ENCODE results near the gene PLCB1. TPM values are rescaled to one million over a fixed set of nuclear protein-coding genes. Genes with fewer than 3 reads are reported as not detected.

Gene PLCB1
- total RNA-seq, 1 experiment from 2014 or later: 4.4 TPM

DNA sequence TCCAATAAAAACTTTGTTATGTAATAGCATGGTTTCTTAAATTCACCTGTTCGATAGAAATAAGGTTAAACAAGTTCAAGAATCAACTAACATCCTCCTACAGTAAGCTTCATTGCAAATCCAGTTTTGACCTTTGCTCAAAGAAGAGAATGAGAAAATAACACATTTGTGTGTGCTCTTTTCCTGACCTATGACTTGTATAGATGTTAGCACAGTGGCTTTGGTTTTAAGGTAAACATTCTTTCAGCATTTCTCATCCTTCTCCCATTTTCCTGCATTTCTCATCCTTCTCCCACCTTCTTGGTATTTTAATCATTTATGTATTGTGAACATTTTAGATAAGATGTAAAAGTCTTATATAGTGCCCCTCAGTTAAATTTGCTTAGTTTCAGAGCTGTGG is 73.9 kb downstream of the PLCB1 start:
- no peak overlapping the region for H3K27ac ChIP-seq (ENCODE audit: low read length)
- peaks cover 13% of the 10 kb centered on the region for H3K4me1 ChIP-seq (ENCODE audit: insufficient read depth, low read length)
- H3K4me3 ChIP-seq (ENCODE audit: low read length): no peak overlapping the region
- POLR2A ChIA-PET (ENCODE audit: unreplicated experiment): interaction anchor here (0.6 kb wide), 1 partner anchor 231 kb away, joined by 3 read pairs; no protein-coding TSS in a partner anchor
- no peaks in the 10 kb centered on the region for H4K20me1 ChIP-seq (ENCODE audit: low read length)
- no peaks in the 10 kb centered on the region for H3K9me2 ChIP-seq (replicated peaks; ENCODE audit: low read length)
- no peaks in the 10 kb centered on the region for H3K9me3 ChIP-seq (ENCODE audit: low read length)
- no peak overlapping the region for H3K9ac ChIP-seq (ENCODE audit: low read length)
- H3K27me3 ChIP-seq (ENCODE audit: low read length): peaks cover 11% of the 10 kb centered on the region; the same call in 1 of the 2 replicates
- no peaks in the 10 kb centered on the region for H3K36me3 ChIP-seq (ENCODE audit: low read depth, low read length)
- intact Hi-C loops (cut with micrococcal nuclease): no loop called here
- H3K79me2 ChIP-seq (ENCODE audit: low read length): no peaks in the 10 kb centered on the region
- no TSS peak for BruUV-seq (replicated peaks)
- H3K4me2 ChIP-seq (ENCODE audit: low read length): no peak overlapping the region
- CTCF ChIA-PET: no interaction called here
- TF ChIP-seq, protein P1, sequence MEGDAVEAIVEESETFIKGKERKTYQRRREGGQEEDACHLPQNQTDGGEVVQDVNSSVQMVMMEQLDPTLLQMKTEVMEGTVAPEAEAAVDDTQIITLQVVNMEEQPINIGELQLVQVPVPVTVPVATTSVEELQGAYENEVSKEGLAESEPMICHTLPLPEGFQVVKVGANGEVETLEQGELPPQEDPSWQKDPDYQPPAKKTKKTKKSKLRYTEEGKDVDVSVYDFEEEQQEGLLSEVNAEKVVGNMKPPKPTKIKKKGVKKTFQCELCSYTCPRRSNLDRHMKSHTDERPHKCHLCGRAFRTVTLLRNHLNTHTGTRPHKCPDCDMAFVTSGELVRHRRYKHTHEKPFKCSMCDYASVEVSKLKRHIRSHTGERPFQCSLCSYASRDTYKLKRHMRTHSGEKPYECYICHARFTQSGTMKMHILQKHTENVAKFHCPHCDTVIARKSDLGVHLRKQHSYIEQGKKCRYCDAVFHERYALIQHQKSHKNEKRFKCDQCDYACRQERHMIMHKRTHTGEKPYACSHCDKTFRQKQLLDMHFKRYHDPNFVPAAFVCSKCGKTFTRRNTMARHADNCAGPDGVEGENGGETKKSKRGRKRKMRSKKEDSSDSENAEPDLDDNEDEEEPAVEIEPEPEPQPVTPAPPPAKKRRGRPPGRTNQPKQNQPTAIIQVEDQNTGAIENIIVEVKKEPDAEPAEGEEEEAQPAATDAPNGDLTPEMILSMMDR (conservative IDR thresholded peaks at IDR 0.05; ENCODE audit: low read depth, low read length): no peak
- TF ChIP-seq EZH2phosphoT487 (IDR thresholded peaks at IDR 0.05; ENCODE audit: borderline replicate concordance, low read length) (no peak), EZH2 (IDR thresholded peaks at IDR 0.05; ENCODE audit: low read length, unreplicated experiment) (no peak)
- DNase-seq (peak; percentile 72), ATAC-seq (peak; percentile 83)
- no peaks in the 10 kb centered on the region for H3F3A ChIP-seq (ENCODE audit: low read length, unreplicated experiment)
- H2AFZ ChIP-seq (ENCODE audit: low read length): no peak overlapping the region

DNA sequence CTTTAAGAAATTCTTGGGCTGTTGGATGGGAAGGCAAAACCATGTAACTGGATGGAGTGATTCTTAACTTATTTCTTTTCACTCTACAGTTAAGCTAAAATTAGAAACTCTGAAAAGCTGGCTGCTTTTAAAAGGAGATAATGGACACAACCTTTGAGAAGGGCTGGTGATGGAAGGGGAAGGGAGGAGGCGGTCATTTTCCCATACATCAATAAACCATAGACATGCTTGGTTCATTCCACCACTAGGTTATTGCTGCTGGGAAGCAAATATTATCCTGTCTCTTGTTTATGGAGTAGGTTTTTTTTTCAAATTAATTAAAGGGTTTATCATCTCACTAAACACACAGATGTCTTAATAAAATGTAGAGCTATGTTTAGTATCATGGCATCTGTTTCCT is 76.2 kb downstream of the PLCB1 start:
- no TSS peak for BruUV-seq (replicated peaks)
- H3K4me1 ChIP-seq (ENCODE audit: insufficient read depth, low read length): peaks cover 13% of the 10 kb centered on the region
- POLR2A ChIA-PET (ENCODE audit: unreplicated experiment): interaction anchor here (0.5 kb wide), 1 partner anchor 39 kb away, joined by 3 read pairs; no protein-coding TSS in a partner anchor
- no peaks in the 10 kb centered on the region for H4K20me1 ChIP-seq (ENCODE audit: low read length)
- CTCF ChIA-PET: no interaction called here
- H3K79me2 ChIP-seq (ENCODE audit: low read length): no peaks in the 10 kb centered on the region
- peaks cover 7% of the 10 kb centered on the region; the same call in 1 of the 2 replicates for H3K27me3 ChIP-seq (ENCODE audit: low read length)
- H3K27ac ChIP-seq (ENCODE audit: low read length): no peak overlapping the region
- no peak overlapping the region for H3K9ac ChIP-seq (ENCODE audit: low read length)
- no peak overlapping the region for H3K4me2 ChIP-seq (ENCODE audit: low read length)
- H3K9me3 ChIP-seq (ENCODE audit: low read length): no peaks in the 10 kb centered on the region
- intact Hi-C loops (cut with micrococcal nuclease): no loop called here
- no peaks in the 10 kb centered on the region for H3F3A ChIP-seq (ENCODE audit: low read length, unreplicated experiment)
- TF ChIP-seq EZH2phosphoT487 (IDR thresholded peaks at IDR 0.05; ENCODE audit: borderline replicate concordance, low read length): no peak
- TF ChIP-seq, protein P1 (conservative IDR thresholded peaks at IDR 0.05; ENCODE audit: low read depth, low read length): no peak
- no peak for TF ChIP-seq EZH2 (IDR thresholded peaks at IDR 0.05; ENCODE audit: low read length, unreplicated experiment)
- no peak overlapping the region for H2AFZ ChIP-seq (ENCODE audit: low read length)
- DNase-seq (no peak), ATAC-seq (no peak)
- no peaks in the 10 kb centered on the region for H3K36me3 ChIP-seq (ENCODE audit: low read depth, low read length)
- H3K4me3 ChIP-seq (ENCODE audit: low read length): no peak overlapping the region
- H3K9me2 ChIP-seq (replicated peaks; ENCODE audit: low read length): no peaks in the 10 kb centered on the region

DNA sequence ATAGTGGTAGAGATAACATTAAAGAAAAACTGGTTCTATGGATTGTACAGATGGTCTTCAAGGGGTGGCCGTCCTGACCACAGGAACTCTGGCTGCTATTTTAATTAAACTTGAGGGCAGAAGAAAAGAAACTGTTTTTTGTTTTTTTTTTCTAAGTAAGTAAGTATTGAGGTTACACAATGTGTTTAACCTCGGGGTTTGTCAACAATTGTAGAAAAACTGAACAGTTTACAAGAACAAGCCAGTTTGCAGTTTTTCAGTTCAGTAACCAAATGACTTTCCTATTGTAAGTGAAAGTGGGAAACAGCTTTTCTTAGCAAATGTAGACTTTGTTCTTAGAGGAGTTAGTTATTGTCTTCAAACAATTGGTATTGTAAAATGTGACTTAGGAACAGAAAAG is 77.0 kb downstream of the PLCB1 start:
- Histone ChIP-seq H3K9ac (ENCODE audit: low read length) (no peak overlapping the region), H3F3A (ENCODE audit: low read length, unreplicated experiment) (no peaks in the 10 kb centered on the region), H3K9me3 (ENCODE audit: low read length) (no peaks in the 10 kb centered on the region), H4K20me1 (ENCODE audit: low read length) (no peaks in the 10 kb centered on the region), H3K79me2 (ENCODE audit: low read length) (no peaks in the 10 kb centered on the region), H2AFZ (ENCODE audit: low read length) (no peak overlapping the region), H3K4me1 (ENCODE audit: insufficient read depth, low read length) (peaks cover 13% of the 10 kb centered on the region), H3K36me3 (ENCODE audit: low read depth, low read length) (no peaks in the 10 kb centered on the region), H3K4me3 (ENCODE audit: low read length) (no peak overlapping the region), H3K4me2 (ENCODE audit: low read length) (no peak overlapping the region), H3K27ac (ENCODE audit: low read length) (no peak overlapping the region), H3K9me2 (replicated peaks; ENCODE audit: low read length) (no peaks in the 10 kb centered on the region), H3K27me3 (ENCODE audit: low read length) (peaks cover 14% of the 10 kb centered on the region)
- ChIA-PET CTCF (no interaction called here), POLR2A (ENCODE audit: unreplicated experiment) (interaction anchor here (0.5 kb wide), 1 partner anchor 38 kb away, joined by 3 read pairs; no protein-coding TSS in a partner anchor)
- TF ChIP-seq, protein P1 (conservative IDR thresholded peaks at IDR 0.05; ENCODE audit: low read depth, low read length): no peak
- TF ChIP-seq EZH2phosphoT487 (IDR thresholded peaks at IDR 0.05; ENCODE audit: borderline replicate concordance, low read length) (no peak), EZH2 (IDR thresholded peaks at IDR 0.05; ENCODE audit: low read length, unreplicated experiment) (no peak)
- DNase-seq (no peak), ATAC-seq (no peak)
- no TSS peak for BruUV-seq (replicated peaks)
- intact Hi-C loops (cut with micrococcal nuclease): no loop called here

Data from PC-3 (cell line).